Neural progenitor cell (in vitro differentiated cells): ENCODE results near the gene WDR72. TPM values are rescaled to one million over a fixed set of nuclear protein-coding genes. Genes with fewer than 3 reads are reported as not detected.
A peak's percentile ranks its signal among the peaks of the same experiment; 100 is the strongest.

Experiments
- DNase-seq: peaks from one replicate; pipeline ENCODE4 v3.0.0-alpha.2; 2016; ENCODE audit warnings: low spot score
- H2AFZ ChIP-seq: fragments of 200-600 bp; sonication (generic); replicated peaks from 2 replicates; pipeline ENCODE4 v1.6.1; 2016; ENCODE audit warnings: antibody characterized with exemption
- H3F3A ChIP-seq: fragments of 200-600 bp; sonication (generic); 2 replicates; pipeline ENCODE4 v1.6.1; 2016; ENCODE audit warnings: antibody characterized with exemption, low read depth
- H3K27ac ChIP-seq: fragments of 200-600 bp; sonication (generic); 2 replicates; pipeline ENCODE4 v1.5.1; 2016; ENCODE audit warnings: mild to moderate bottlenecking
- H3K27me3 ChIP-seq: fragments of 200-600 bp; sonication (generic); 2 replicates; pipeline ENCODE4 v1.6.1; 2016; ENCODE audit warnings: mild to moderate bottlenecking, moderate library complexity
- H3K36me3 ChIP-seq: fragments of 200-600 bp; sonication (generic); 2 replicates; pipeline ENCODE4 v1.5.1; 2016
- H3K4me1 ChIP-seq: fragments of 200-600 bp; sonication (generic); 2 replicates; pipeline ENCODE4 v1.6.1; 2016; ENCODE audit warnings: mixed run types
- H3K4me2 ChIP-seq: fragments of 200-600 bp; sonication (generic); 2 replicates; pipeline ENCODE4 v1.6.1; 2016
- H3K4me3 ChIP-seq: fragments of 200-600 bp; sonication (generic); 2 replicates; pipeline ENCODE4 v1.5.1; 2016
- H3K79me2 ChIP-seq: fragments of 200-600 bp; sonication (generic); 2 replicates; pipeline ENCODE4 v1.6.1; 2016; ENCODE audit warnings: low read depth
- H3K9ac ChIP-seq: fragments of 200-600 bp; sonication (generic); 2 replicates; pipeline ENCODE4 v1.6.1; 2016
- H3K9me3 ChIP-seq: fragments of 200-600 bp; sonication (generic); 2 replicates; pipeline ENCODE4 v1.5.1; 2016; ENCODE audit warnings: low read depth
- H4K20me1 ChIP-seq: fragments of 200-600 bp; sonication (generic); 2 replicates; pipeline ENCODE4 v1.6.1; 2016; ENCODE audit warnings: low read depth
- H3K27ac Mint-ChIP-seq: 3 replicates; pipeline ENCODE4 v1.8.0; 2021; ENCODE audit warnings: mixed read lengths
- H3K27me3 Mint-ChIP-seq: 2 replicates; pipeline ENCODE4 v1.8.0; 2022; ENCODE audit warnings: low read depth, mild to moderate bottlenecking, inconsistent platforms, moderate library complexity, mixed read lengths; ENCODE audit not compliant: insufficient read depth
- H3K36me3 Mint-ChIP-seq: 3 replicates; pipeline ENCODE4 v1.8.0; 2021; ENCODE audit warnings: mixed read lengths
- H3K4me1 Mint-ChIP-seq: 3 replicates; pipeline ENCODE4 v1.8.0; 2021; ENCODE audit warnings: mixed read lengths
- H3K4me3 Mint-ChIP-seq: 3 replicates; pipeline ENCODE4 v1.8.0; 2021; ENCODE audit warnings: mild to moderate bottlenecking, moderate library complexity, mixed read lengths
- H3K9me3 Mint-ChIP-seq: 3 replicates; pipeline ENCODE4 v1.8.0; 2020; ENCODE audit warnings: mixed read lengths
- EZH2 ChIP-seq: fragments of 200-600 bp; sonication (generic); IDR thresholded peaks from 2 replicates; pipeline ENCODE4 v1.6.1; 2017; ENCODE audit warnings: antibody characterized with exemption, mild to moderate bottlenecking, moderate library complexity
- EZH2phosphoT487 ChIP-seq: fragments of 200-600 bp; sonication (generic); IDR thresholded peaks from 2 replicates; pipeline ENCODE4 v1.6.1; 2017; ENCODE audit warnings: antibody characterized with exemption
- total RNA-seq: library from RNA; depleted of rRNA; stranded (reverse); fragments of >200 nt; gene quantifications from 2 replicates; pipeline ENCODE4 v1.2.3, GENCODE V29; 2015; ENCODE audit warnings: low replicate concordance
- TF ChIP-seq, protein P1 (sequence below): fragments of 200-600 bp; sonication (generic); IDR thresholded peaks from 2 replicates; pipeline ENCODE4 v1.5.1; 2017; ENCODE audit warnings: antibody characterized with exemption, mild to moderate bottlenecking

The WDR72 gene
- total RNA-seq, 1 donor from 2014 or later: 4.6 TPM

DNA sequence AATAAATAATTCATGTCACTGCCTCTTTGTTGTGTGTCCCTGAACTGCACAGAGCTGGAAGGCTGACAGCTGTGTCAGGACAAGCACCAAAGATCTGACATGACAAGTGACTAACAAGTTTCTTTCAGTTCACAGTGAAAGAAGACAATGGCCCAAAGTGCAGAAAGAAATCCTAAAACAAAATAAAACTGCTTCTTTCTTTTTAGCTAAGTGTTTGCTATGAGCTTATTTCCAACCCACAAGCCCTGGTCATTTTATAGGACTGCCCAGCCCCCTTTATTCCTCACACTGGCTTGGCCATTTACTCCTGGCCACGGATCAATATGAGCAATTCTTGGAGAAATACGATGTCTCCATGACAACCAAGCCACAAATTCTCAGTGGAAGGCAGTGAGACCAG, 238.5 kb downstream of the WDR72 start:
- Histone ChIP-seq H3K36me3 (no peaks in the 10 kb centered on the region), H4K20me1 (no peaks in the 10 kb centered on the region), H2AFZ (no peak overlapping the region), H3K27ac (no peak overlapping the region), H3K9me3 (no peaks in the 10 kb centered on the region), H3K4me1 (peaks cover 17% of the 10 kb centered on the region), H3K9ac (no peak overlapping the region), H3F3A (no peaks in the 10 kb centered on the region), H3K4me3 (no peak overlapping the region), H3K27me3 (no peaks in the 10 kb centered on the region), H3K79me2 (no peaks in the 10 kb centered on the region), H3K4me2 (peak overlapping the region; percentile 41)
- Mint-ChIP-seq H3K36me3 (peaks cover 2% of the 10 kb centered on the region), H3K27me3 (peaks cover under 1% of the 10 kb centered on the region), H3K27ac (no peak overlapping the region), H3K9me3 (no peaks in the 10 kb centered on the region), H3K4me3 (no peak overlapping the region), H3K4me1 (peaks cover 11% of the 10 kb centered on the region)
- DNase-seq: peak; percentile 13
- no peak for TF ChIP-seq EZH2phosphoT487
- TF ChIP-seq, protein P1, sequence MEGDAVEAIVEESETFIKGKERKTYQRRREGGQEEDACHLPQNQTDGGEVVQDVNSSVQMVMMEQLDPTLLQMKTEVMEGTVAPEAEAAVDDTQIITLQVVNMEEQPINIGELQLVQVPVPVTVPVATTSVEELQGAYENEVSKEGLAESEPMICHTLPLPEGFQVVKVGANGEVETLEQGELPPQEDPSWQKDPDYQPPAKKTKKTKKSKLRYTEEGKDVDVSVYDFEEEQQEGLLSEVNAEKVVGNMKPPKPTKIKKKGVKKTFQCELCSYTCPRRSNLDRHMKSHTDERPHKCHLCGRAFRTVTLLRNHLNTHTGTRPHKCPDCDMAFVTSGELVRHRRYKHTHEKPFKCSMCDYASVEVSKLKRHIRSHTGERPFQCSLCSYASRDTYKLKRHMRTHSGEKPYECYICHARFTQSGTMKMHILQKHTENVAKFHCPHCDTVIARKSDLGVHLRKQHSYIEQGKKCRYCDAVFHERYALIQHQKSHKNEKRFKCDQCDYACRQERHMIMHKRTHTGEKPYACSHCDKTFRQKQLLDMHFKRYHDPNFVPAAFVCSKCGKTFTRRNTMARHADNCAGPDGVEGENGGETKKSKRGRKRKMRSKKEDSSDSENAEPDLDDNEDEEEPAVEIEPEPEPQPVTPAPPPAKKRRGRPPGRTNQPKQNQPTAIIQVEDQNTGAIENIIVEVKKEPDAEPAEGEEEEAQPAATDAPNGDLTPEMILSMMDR: no peak
- TF ChIP-seq EZH2: no peak

DNA sequence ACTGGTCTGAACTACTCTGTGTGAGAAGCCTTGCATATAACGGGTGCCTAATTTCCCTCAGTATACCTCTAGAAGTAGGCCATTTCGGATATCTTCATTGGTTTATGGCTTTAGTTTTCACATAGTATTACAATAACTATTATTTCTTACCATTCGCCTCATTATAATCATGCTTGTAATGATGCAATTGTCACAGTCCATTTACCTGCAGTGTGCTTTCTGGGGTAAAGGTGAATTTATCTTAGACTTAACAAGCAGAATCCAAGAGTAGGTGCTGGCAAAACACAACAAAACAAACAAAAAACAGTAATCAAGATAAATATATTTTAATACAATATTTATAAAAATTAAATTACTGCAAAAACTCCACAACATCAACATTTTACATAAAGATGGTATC, 246.0 kb downstream of the WDR72 start:
- H3K27me3 ChIP-seq: no peaks in the 10 kb centered on the region
- H3K4me3 Mint-ChIP-seq: no peak overlapping the region
- peaks cover 4% of the 10 kb centered on the region for H3K9me3 Mint-ChIP-seq

DNA sequence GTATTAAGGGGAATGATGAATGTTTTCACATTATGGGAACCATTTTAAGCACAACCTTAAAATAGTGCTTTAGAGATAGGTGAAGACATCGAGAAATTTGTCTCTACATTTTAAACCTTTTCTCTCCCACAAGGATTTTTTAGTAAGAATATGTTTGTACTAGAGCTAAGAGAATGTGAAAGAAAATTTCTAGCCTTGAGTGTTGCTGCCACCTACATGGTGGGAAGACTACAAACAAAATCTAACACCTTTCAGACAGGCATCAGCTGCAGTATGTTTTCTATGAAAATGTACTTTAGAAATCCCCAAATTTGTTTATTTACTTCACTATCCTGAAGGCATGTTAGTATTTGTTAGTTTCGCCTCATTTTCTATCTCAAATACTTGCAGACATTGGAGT, 247.4 kb downstream of the WDR72 start:
- Histone ChIP-seq H3K9me3 (no peaks in the 10 kb centered on the region), H3K4me2 (no peak overlapping the region), H3K27me3 (no peaks in the 10 kb centered on the region), H3F3A (no peaks in the 10 kb centered on the region), H3K27ac (no peak overlapping the region), H3K4me3 (no peak overlapping the region), H3K79me2 (no peaks in the 10 kb centered on the region), H3K9ac (no peak overlapping the region), H3K36me3 (no peaks in the 10 kb centered on the region), H4K20me1 (no peaks in the 10 kb centered on the region), H2AFZ (no peak overlapping the region), H3K4me1 (no peaks in the 10 kb centered on the region)
- Mint-ChIP-seq H3K9me3 (peaks cover 4% of the 10 kb centered on the region), H3K4me1 (peaks cover 4% of the 10 kb centered on the region), H3K36me3 (no peaks in the 10 kb centered on the region), H3K27me3 (peaks cover 2% of the 10 kb centered on the region), H3K4me3 (no peak overlapping the region), H3K27ac (no peak overlapping the region)
- DNase-seq: no peak
- TF ChIP-seq, protein P1: peak; percentile 44
- TF ChIP-seq EZH2phosphoT487: no peak

More for the DNA sequence above, 246.0 kb downstream of the WDR72 start:
- Histone ChIP-seq H4K20me1 (no peaks in the 10 kb centered on the region), H3K36me3 (no peaks in the 10 kb centered on the region), H3K4me1 (no peaks in the 10 kb centered on the region), H3K9me3 (no peaks in the 10 kb centered on the region), H3K27ac (no peak overlapping the region), H3K79me2 (no peaks in the 10 kb centered on the region), H3K4me2 (no peak overlapping the region), H3K9ac (no peak overlapping the region), H2AFZ (no peak overlapping the region), H3F3A (no peaks in the 10 kb centered on the region), H3K4me3 (no peak overlapping the region)
- H3K27me3 Mint-ChIP-seq: peaks cover 2% of the 10 kb centered on the region
- TF ChIP-seq EZH2: no peak
- no peak for TF ChIP-seq EZH2phosphoT487
- TF ChIP-seq, protein P1: no peak
- H3K27ac Mint-ChIP-seq: no peak overlapping the region
- DNase-seq: no peak
- no peaks in the 10 kb centered on the region for H3K36me3 Mint-ChIP-seq
- H3K4me1 Mint-ChIP-seq: peaks cover 2% of the 10 kb centered on the region
